PC-9 (cell line): Measurements from ENCODE around the gene INPP5A. TPM values are rescaled to one million over a fixed set of nuclear protein-coding genes. Genes with fewer than 3 reads are reported as not detected.

Experiments used
- BruUV-seq: library from RNA; stranded (reverse); fragments of 400-500 nt; replicated peaks from 2 replicates; lab custom pipeline; 2021; lab: Mats Ljungman, UMichigan
- CTCF ChIA-PET: fragments of 300-600 bp; sonication (Branson Sonifier 250); formaldehyde crosslinking; loops from one replicate; lab custom pipeline; 2022; ENCODE audit warnings: antibody characterized with exemption; lab: Charles Lee
- POLR2A ChIA-PET: fragments of 300-600 bp; sonication (Branson Sonifier 250); formaldehyde crosslinking; loops from one replicate; lab custom pipeline; 2022; ENCODE audit warnings: antibody characterized with exemption; ENCODE audit not compliant: unreplicated experiment; lab: Charles Lee
- DNase-seq, 2 experiments: peaks; one replicate each; pipeline versions ENCODE4 v3.0.0 to v3.0.0-alpha.2; 2015 to 2022; ENCODE audit warnings: mixed read lengths in 1 of 2
- H2AFZ ChIP-seq: fragments of 200-600 bp; sonication (generic); 2 replicates; pipeline ENCODE4 v1.8.1; 2017; ENCODE audit warnings: antibody characterized with exemption
- H3F3A ChIP-seq: fragments of 200-600 bp; sonication (generic); 2 replicates; pipeline ENCODE4 v1.8.1; 2017; ENCODE audit warnings: antibody characterized with exemption, mild to moderate bottlenecking, low read depth; ENCODE audit not compliant: insufficient read depth
- H3K27ac ChIP-seq: fragments of 200-600 bp; sonication (generic); 2 replicates; pipeline ENCODE4 v1.6.1; 2016; ENCODE audit warnings: mixed run types
- H3K27me3 ChIP-seq: fragments of 200-600 bp; sonication (generic); 2 replicates; pipeline ENCODE4 v1.6.1; 2016; ENCODE audit warnings: low read depth, mixed run types; ENCODE audit not compliant: insufficient read depth
- H3K36me3 ChIP-seq: fragments of 200-600 bp; sonication (generic); 2 replicates; pipeline ENCODE4 v1.6.1; 2016; ENCODE audit warnings: low read depth, mixed run types
- H3K4me1 ChIP-seq: fragments of 200-600 bp; sonication (generic); replicated peaks from 2 replicates; pipeline ENCODE4 v1.6.1; 2016; ENCODE audit warnings: mixed run types; ENCODE audit not compliant: insufficient read depth
- H3K4me2 ChIP-seq: fragments of 200-600 bp; sonication (generic); 2 replicates; pipeline ENCODE4 v1.6.1; 2017; ENCODE audit warnings: mixed run types
- H3K4me3 ChIP-seq: fragments of 200-600 bp; sonication (generic); 2 replicates; pipeline ENCODE4 v1.6.1; 2016; ENCODE audit warnings: mixed run types
- H3K79me2 ChIP-seq: fragments of 200-600 bp; sonication (generic); 2 replicates; pipeline ENCODE4 v1.6.1; 2017; ENCODE audit warnings: low read depth, mixed run types
- H3K9me2 ChIP-seq: fragments of 200-600 bp; sonication (generic); 2 replicates; pipeline ENCODE4 v1.8.1; 2017; ENCODE audit warnings: mild to moderate bottlenecking; ENCODE audit not compliant: insufficient read depth
- H3K9me3 ChIP-seq: fragments of 200-600 bp; sonication (generic); 2 replicates; pipeline ENCODE4 v1.8.1; 2016; ENCODE audit warnings: low read depth; ENCODE audit not compliant: insufficient read depth
- H4K20me1 ChIP-seq: fragments of 200-600 bp; sonication (generic); 2 replicates; pipeline ENCODE4 v1.8.1; 2017; ENCODE audit not compliant: insufficient read depth
- EZH2 ChIP-seq: fragments of 200-600 bp; sonication (generic); IDR thresholded peaks from 2 replicates; pipeline ENCODE4 v1.8.0; 2017; ENCODE audit warnings: antibody characterized with exemption, low read depth
- intact Hi-C: fragments of 100-400 bp; cut with micrococcal nuclease; formaldehyde crosslinking; loops from one replicate; pipeline ENCODE4 v1.10.0; 2022; ENCODE audit not compliant: unreplicated experiment
- total RNA-seq: library from RNA; stranded (reverse); gene quantifications from 2 replicates; pipeline ENCODE4 v1.2.3, GENCODE V29; 2021
- TF ChIP-seq, protein P1 (sequence below): fragments of 200-600 bp; sonication (generic); conservative IDR thresholded peaks from 2 replicates; pipeline ENCODE4 v1.6.1; 2017; ENCODE audit warnings: mixed run types, antibody characterized with exemption, mild to moderate bottlenecking, moderate library complexity

The INPP5A gene
- total RNA-seq, 1 experiment from 2014 or later, result 18.4 TPM

DNA sequence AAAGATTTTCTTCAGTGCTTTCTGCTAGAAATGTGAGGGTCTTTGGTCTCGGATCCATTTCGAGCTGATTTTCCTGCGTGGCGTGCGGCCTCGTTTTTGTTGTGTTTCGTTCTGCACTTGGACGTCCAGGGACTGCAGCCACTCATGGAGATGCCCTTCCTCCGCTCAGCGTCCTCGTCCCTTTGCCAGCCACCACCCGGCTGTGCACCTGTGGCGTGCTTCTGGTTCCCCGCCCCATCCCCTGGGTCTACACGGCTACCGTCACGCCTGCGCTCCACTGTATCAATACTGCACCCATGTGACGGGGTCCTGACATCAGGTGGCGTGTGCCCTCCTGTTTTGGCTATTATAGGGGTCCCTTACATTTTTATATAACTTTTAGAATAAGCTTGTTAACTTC lies 291.1 kb downstream of the INPP5A start:
- H2AFZ ChIP-seq, result no peak overlapping the region
- no peak for DNase-seq
- H3K36me3 ChIP-seq, result no peaks in the 10 kb centered on the region
- H3K9me2 ChIP-seq, result no peaks in the 10 kb centered on the region
- BruUV-seq, result no TSS peak
- H3K4me1 ChIP-seq, result no peaks in the 10 kb centered on the region
- H3K27me3 ChIP-seq, result peaks cover 31% of the 10 kb centered on the region
- ChIA-PET POLR2A (interaction anchor here (0.6 kb wide), 1 partner anchor 74 kb away, joined by 4 read pairs; no protein-coding TSS in a partner anchor), CTCF (no interaction called here)
- H3K79me2 ChIP-seq, result no peaks in the 10 kb centered on the region
- H3K4me3 ChIP-seq, result no peak overlapping the region
- intact Hi-C loops, result no loop called here
- no peak overlapping the region for H3K27ac ChIP-seq
- H3K9me3 ChIP-seq, result no peaks in the 10 kb centered on the region
- H3K4me2 ChIP-seq, result no peak overlapping the region
- no peak for TF ChIP-seq EZH2
- TF ChIP-seq, protein P1, sequence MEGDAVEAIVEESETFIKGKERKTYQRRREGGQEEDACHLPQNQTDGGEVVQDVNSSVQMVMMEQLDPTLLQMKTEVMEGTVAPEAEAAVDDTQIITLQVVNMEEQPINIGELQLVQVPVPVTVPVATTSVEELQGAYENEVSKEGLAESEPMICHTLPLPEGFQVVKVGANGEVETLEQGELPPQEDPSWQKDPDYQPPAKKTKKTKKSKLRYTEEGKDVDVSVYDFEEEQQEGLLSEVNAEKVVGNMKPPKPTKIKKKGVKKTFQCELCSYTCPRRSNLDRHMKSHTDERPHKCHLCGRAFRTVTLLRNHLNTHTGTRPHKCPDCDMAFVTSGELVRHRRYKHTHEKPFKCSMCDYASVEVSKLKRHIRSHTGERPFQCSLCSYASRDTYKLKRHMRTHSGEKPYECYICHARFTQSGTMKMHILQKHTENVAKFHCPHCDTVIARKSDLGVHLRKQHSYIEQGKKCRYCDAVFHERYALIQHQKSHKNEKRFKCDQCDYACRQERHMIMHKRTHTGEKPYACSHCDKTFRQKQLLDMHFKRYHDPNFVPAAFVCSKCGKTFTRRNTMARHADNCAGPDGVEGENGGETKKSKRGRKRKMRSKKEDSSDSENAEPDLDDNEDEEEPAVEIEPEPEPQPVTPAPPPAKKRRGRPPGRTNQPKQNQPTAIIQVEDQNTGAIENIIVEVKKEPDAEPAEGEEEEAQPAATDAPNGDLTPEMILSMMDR, result no peak
- no peaks in the 10 kb centered on the region for H3F3A ChIP-seq
- H4K20me1 ChIP-seq, result no peaks in the 10 kb centered on the region

DNA sequence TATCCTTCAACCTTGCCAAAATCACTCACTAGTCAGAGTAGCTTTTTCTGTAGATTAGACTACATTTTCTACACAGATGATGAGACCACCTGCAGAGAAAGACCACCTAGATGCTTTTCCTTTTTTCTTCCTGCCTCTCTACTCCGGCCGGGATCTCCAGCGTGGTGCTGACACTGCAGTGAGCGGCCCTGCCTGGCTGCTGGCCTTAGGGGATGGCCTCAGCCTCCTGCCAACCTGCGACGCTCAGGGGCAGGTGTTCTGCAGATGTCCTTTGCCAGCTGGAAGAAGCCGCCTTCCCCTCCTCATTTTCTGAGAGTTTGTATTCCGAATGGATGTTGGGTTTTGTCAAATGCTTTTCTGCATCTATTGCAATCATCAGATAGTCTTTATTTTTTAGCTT lies 291.8 kb downstream of the INPP5A start:
- intact Hi-C loops, result no loop called here
- H3F3A ChIP-seq, result no peaks in the 10 kb centered on the region
- H3K9me3 ChIP-seq, result no peaks in the 10 kb centered on the region
- H3K4me1 ChIP-seq, result no peaks in the 10 kb centered on the region
- DNase-seq, result no peak
- H3K9me2 ChIP-seq, result no peaks in the 10 kb centered on the region
- H4K20me1 ChIP-seq, result no peaks in the 10 kb centered on the region
- ChIA-PET POLR2A (interaction anchor here (0.6 kb wide), 1 partner anchor 74 kb away, joined by 4 read pairs; no protein-coding TSS in a partner anchor), CTCF (no interaction called here)
- TF ChIP-seq, protein P1, result no peak
- no peak overlapping the region for H3K4me3 ChIP-seq
- no peak overlapping the region for H3K4me2 ChIP-seq
- no peak overlapping the region for H2AFZ ChIP-seq
- no peak overlapping the region for H3K27ac ChIP-seq
- BruUV-seq, result no TSS peak
- no peaks in the 10 kb centered on the region for H3K79me2 ChIP-seq
- H3K27me3 ChIP-seq, result peaks cover 31% of the 10 kb centered on the region
- H3K36me3 ChIP-seq, result no peaks in the 10 kb centered on the region

DNA sequence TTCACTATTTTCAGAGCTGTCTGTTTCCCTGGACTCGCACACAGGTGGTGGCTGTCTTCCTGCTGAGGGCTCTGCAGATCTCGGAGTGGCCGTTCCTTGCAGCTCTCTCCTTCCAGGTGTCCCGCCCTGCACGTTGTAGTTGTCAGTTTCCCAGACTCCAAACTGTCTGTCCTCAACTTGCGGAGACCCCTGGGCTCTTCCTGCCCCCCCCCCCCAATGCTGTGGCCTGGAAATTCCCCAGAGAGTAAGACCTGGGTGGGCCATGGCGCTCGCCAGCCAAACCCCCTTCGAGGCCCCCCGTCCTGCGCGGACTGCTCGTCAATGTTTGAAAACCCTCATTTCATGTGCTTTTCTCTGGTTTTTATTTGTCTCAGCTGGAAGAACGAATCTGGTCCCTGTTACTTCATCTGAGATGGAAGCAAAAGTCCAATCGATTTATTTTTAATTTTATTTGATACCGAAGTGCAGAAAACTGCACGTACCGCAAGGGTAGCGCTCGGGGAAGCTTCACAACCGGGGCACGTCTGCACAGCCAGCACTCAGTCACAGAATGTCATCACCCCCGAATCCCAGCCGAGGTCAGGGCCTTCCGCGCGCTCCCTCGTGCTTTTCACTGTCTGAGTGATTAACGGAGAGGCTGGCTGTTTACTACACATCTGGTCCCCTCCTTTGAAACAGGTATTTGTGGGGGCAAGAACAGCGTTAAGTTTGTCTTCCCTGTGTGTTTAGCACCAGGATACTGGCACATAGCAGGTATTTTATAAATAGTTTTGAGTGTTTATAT lies 294.8 kb downstream of the INPP5A start:
- CTCF ChIA-PET, result no interaction called here
- H3K9me2 ChIP-seq, result no peaks in the 10 kb centered on the region
- no peak for TF ChIP-seq EZH2
- TF ChIP-seq, protein P1, result no peak
- POLR2A ChIA-PET, result no interaction called here
- H3K4me3 ChIP-seq, result no peak overlapping the region
- intact Hi-C loops, result no loop called here
- no TSS peak for BruUV-seq
- no peak overlapping the region for H3K27ac ChIP-seq
- H4K20me1 ChIP-seq, result no peaks in the 10 kb centered on the region
- no peaks in the 10 kb centered on the region for H3K9me3 ChIP-seq
- no peak for DNase-seq
- no peak overlapping the region for H3K4me2 ChIP-seq
- H3K79me2 ChIP-seq, result no peaks in the 10 kb centered on the region
- H3F3A ChIP-seq, result peaks cover 4% of the 10 kb centered on the region; the same call in 1 of the 2 replicates
- H2AFZ ChIP-seq, result no peak overlapping the region
- H3K27me3 ChIP-seq, result peaks cover 31% of the 10 kb centered on the region
- no peaks in the 10 kb centered on the region for H3K36me3 ChIP-seq
- H3K4me1 ChIP-seq, result no peaks in the 10 kb centered on the region

Other genes with a start within 250 kb of the INPP5A start
- gene STK32C, start 229.8 kb upstream of the INPP5A start, total RNA-seq, result 13.9 and 21.8 TPM in 2 replicates
- gene LRRC27, start 205.6 kb upstream of the INPP5A start, total RNA-seq, result 10.0 and 17.5 TPM in 2 replicates
- gene PWWP2B, start 140.6 kb upstream of the INPP5A start, total RNA-seq, result 16.9 and 20.6 TPM in 2 replicates
- not detected in 2 replicates for gene NKX6-2, start 248.4 kb downstream of the INPP5A start, total RNA-seq